Measurements from ENCODE around the gene WDR1.

Gene WDR1

DNA sequence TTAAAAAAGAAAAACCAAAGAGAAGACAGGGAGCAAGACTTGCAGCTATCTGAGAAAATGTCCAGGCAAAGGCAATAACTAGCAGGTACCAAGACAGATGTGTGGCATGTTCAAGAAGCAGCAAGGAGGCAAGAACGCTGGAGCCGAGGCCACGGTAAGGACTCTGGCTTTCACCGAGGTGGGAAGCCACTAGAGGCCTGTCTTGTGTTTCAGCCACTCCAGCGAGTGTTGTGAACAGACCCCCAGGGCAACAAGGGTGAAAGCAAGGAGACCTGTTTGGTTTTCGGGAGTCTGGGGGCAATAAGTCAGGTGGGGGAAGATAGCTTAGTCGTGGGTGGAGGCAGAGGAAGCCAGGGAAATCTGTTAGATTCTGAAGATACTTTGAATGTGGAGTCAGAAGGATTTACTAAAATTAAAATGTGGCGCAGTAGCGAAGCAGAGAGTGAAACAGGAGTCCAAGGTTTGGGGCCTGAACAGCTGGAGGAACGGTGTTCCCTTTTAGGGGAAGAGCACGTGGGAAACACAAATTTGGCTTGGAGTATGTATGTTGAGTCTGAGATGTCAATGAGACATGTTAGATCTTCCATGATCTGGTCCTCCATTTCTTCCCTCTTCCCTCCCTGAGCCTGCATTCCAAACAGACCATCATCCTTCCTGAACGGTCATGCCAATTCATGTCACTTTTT lies 3.1 kb downstream of the WDR1 start:
- DNase-seq (ENCODE audit: low spot score) = no peak

DNA sequence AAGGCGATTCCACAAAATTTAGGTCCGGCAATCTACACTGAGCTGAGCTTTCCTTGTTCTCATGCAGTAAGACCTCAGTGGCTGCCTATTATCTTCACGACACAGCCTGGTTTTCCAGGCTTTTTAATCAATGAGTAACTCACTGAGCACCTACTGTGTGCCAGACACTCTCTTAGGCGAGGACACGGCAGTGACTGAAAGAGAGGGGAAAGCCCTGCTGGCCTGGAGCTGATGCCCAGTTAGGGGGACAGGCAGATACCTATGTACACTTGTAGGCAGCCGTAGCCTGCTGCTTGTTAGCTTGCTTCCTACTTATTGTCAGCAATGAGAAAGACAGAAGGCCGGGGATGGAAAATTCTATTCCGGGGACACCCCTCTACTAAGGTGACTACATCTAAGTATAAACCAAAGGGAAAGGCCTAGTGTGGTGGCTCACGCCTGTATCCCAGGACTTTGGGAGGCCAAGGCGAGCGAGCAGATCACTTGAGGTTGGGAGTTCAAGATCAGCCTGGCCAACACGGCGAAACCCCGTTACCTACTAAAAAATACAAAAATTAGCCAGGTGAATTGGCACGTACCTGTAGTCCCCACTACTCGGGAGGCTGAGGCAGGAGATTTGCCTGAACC lies 3.8 kb downstream of the WDR1 start:
- DNase-seq (ENCODE audit: low spot score) = no peak

DNA sequence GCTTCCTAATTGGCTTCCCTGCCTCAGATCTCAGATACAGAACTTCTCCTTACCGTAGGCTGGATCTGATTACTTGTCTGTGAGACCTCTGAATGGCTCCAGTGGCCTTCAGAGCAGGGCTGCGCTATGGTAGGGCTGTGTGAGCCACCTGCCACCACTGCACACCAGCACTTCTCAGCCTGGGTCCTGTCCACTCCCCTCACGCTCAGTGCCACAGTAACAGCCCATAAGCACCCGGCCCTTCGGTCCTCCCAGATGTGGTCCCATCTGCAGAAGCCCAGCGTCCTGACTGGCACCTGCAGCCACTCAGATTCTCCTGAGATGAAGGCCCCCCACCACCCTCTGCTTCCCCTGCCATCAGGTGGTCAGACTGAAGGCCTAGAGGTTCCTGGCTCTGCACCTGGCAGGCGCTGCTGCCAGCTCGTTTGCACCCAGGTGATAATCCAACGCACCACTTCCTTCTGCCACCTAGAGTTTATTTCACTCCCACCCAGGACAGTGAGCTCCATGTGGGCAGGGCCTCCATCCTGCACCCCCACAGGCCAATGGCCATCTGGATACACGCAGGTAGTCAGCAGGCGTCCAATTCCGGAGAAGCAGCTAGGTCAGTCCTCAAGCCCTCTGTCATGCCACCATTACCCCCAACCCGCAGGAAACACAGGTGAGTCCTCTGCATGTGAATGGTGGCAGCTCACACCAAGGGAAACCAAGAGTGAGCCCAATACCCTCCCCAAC lies 5.4 kb downstream of the WDR1 start:
- no peak for DNase-seq (ENCODE audit: low spot score)

DNA sequence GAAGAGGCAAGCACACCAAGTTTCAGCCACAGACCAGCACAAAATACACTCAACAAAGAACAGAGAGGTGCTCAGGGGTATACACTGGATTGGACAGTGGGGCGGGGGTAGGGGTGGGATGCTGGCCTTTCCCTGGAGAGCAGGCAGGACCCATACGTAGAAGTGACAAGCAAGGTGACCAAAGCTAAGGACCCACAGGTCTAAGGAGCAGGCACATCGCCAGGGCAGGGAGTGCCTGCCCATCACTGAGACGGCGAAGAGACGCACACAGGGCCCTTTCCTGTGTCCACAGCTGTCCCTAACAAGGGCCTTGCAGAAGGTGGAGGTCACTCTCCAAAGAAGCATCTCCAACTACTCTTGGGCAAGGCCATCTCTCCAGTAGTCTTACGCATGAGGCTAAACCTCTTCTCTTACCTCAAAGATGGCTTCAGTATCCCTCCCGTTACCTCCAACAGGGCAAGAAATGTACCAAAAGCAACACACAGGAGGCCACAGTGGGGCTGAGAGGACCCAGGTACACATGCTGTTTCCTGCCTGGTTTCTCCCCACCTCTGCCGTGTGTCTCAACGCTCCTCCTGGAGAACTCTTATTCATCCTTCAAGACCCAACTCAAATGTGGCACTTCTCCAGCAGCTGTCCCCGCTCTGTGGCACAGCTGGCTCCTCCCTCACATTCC lies 6.5 kb downstream of the WDR1 start:
- no peak for DNase-seq (ENCODE audit: low spot score)

DNA sequence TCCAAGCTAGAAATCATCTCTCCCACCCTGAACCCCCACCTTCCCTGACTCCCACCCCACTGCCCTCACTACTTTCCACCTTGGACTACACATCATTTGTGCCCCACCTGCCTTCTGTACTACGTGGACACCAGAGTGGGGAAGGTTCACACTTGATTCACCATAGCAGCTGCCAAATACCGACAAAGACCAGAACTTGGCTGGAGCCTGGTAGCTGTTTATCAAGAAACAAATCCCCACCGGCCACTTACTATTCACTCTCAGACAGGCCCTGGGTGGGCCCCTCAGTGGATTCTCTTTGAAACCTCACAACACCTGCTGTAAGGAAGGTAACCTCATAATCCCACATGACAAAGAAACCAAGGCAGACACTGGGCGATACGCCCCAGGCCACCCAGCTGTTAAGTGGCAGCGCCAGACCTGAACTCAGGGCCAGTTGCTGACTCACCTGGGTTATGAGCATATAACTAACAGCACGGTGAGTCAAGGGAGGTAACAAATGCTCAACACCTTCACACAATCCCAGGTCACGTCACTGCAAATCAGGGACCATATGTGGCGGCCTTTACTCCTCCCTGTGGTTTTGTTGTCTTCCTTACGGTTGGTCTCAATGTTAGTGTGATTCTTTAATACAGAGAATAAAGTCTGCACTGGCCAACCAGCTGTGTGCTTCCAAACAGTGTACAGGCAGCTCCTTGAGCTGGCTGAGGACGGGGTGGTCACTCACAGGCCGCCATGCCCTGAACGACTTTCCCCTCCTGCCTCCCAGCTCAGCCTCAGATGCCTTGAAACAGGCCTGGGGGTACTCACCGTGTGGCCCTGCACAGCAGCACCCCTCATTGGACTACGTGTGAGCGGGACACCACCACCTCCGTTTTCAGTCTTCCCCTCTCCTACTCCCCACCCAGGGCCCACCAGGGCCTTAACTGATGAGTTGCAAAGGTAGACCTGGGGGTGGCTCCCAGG lies 7.5 kb downstream of the WDR1 start:
- no peak for DNase-seq (ENCODE audit: low spot score)

DNA sequence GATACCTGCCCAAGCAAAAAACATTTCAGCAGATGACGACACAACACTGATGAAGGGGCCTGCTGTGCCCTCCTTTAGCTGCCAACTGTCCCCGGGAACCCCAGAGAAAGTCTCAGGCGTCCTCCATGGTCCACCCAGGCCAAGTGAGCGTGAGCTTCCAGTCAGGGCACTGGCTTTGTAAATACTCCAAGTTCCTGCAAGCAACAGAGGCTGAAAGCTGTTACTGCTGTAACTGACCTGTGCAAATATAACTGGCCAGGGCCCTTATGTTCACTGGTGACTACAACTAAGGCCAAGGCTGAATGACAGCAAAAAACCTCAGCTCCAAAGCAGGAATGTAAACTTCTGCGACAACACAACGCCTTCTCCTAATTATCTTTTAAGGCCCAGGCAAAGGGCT lies 8.2 kb downstream of the WDR1 start:
- no peak for DNase-seq (ENCODE audit: low spot score)

DNA sequence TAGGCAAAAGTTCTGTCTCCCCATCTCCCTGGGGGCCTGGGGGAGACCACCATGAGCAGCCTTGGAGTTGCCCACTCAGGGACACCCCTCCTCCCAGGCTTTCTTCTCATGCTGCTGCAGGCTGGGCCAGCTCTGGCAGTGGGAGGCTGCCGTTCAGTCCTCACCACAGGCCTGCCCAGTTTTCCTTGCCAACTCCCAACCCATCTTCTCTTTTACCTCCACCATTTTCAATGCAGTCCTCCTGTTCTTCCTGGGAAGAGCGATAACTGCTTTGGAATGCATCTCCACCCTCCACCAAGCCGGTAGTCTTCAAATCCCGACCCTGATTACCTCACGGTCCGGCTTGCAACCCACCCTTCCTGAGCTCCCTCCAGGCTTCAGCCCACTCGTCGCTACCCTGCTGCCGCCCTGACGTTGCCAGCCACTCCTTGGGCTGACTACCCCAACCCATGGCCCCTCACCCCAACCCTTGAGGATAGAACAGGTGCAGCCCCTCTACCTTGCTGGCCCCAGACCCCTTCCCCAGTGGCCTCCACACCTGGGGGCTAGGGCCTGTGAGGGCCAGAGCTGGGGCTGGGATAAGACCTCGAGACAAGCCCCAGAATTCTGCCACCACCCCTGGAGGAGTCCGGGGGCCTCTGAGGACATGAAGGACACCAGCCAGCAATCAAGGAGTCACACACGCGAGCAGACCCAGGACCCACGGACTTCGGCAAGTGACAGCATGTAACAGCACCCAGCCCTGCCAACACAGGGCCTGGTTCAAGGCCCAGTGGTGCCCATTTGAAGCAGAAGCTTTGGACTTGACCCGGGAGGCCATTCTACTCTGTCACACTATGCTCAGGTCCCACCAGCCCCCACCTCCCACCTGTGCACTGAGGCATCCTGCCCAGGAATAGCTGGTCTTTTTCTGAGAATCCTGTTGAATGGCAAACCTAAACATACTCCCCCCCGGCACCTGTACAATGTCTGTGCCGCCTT lies 9.2 kb downstream of the WDR1 start:
- DNase-seq (ENCODE audit: low spot score) = no peak

DNA sequence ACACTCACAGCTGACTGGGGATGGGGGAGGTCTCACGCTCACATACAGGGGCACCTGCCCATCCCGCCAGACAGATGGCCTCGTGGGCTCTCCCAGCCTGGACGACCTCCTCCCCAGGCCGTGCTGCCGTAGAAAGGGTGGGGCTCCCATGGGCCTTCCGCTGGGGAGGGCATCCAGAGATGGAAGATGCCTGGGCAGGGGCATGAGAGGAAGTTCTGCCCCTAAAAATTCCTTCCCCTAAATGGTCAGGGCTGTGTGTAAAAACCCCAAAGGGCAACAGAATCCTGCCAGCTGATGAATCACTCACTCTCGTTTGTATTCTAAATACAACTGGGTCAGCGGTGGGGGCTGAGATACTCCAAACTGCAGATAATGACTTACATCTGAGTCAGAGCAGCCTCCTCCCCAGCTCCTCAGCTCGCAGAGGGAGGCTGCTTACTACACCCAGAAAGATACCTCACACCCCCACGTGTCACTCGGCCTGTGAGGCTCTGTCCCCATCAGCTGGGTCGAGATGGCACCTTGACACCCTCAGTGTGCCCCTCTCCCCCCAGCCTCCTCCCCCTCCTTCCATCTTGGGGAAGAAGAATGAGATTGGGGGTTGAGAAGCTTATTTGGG lies 10.1 kb downstream of the WDR1 start:
- no peak for DNase-seq (ENCODE audit: low spot score)

DNA sequence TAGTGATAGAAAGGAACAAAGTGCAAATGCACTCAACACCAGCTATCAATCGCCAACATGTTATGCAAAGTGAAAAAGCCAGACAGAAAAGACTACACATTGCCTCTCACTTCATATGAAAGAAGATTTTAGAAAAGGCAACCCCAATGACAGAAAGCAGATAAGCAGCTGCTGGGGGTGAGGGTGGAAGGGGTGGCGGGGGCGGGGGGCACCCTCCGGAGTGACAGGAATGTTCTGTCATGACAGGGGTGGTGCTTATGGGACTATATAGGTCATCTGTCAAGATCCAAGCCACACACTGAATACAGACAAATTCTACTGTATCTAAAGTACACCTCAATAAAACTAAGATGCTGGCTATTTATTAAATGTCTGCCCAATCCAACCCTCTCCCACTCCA lies 10.7 kb downstream of the WDR1 start:
- DNase-seq (ENCODE audit: low spot score) = no peak

DNA sequence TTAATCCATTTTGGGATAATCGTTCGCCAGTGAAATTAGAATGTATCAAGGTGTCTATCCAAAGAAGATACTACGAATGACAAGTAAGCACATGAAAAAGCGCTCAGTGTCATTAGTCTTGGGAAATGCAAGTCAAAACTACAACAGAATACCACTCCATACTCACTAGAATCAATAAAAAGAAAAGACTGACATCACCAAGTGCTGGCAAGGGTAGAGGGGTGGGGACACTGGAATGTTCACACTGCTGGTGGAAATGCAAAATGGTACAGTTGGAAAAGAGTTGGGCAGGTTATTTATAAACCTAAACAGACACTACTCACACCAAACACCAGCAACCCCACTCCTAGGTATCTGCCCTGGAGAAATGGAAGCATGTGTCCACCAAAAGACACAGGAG lies 11.2 kb downstream of the WDR1 start:
- no peak for DNase-seq (ENCODE audit: low spot score)

DNA sequence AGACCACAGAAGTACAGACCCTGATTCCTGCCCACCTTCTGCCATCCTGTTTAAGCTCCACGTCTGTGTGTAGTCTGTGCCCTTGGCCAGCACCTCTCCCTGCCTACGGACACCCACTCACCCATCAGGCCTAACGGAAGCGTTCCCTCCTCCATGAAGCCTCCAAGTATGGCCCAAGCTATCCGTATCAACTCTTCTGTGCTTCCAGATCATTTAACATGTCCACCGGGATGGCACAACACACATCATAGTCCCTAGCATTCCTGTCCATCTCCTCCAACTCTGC lies 11.7 kb downstream of the WDR1 start:
- DNase-seq (ENCODE audit: low spot score) = no peak

DNA sequence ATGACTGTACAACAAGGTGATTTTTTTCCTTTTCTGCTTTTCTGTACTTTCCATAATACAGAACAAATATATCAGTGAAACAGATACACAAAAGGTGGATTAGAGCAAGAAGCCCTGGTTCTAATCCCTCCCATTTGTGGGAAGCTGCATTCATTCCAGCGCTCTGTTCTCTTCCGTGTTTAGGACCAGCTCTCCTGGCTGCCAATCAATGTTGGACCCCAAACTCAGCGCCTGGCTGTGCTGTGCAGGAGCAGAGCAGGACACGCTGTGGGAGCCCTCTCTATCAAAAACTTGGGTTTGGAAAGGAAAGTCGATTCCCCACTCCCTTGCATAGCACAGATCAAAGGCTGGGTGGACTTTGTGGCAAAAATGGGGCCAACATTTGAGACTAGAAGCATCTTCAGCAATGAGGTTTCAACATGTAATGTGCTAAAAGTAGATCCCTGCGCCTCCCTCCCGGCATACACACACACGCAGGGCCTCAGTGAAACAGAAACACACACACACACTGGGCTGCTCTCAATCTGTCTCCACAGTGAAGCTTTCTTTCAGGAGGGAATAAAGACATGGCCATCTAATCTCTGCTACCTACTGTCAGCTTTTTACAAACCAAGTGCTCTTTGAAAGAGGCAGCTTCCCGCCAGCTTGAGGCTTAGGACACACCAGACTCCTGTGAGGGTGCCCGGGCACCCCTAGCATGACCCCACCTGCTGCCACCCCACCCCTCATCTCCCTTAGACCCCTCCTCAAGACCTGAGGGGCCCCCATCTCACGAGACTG lies 12.2 kb downstream of the WDR1 start:
- no peak for DNase-seq (ENCODE audit: low spot score)

DNA sequence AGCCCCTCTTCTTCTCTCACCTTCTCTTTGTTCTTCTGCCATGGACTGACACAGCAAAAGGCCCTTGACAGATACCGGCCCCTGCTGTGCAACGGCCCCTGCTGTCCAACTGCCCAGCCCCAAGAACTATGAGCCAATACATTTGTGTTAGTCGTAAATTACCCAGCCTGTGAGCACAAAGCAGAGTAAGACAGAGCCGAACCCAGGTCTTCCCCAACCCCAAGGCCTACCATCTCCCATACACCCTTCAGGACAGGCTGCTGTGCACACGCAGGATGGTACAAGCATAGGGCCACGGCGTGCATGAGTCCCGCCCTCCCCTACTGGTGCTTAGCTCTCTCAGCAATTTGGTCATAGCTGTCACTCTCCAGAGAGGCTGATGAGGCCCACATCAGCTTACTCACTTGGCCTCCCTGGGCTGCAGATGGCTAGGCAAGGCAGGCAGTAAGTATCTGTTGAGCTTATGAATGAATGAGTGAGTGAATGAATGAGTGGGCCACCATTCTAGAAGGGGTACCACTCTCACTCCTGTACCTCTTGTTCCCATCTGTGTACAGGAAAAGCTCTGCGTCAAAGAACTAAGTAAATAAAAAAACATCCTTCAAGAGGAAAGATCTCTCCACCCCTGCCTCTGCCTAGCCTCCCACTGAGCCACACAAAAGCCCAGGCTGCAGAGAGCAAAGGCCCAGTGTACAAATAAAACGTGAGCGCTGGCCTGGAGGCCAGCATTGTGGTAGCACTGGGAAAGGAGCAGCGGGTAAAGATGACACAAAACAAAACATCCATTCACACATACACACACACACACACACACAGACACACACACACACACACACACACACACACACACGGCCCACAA lies 13.9 kb downstream of the WDR1 start:
- no peak for DNase-seq (ENCODE audit: low spot score)

DNA sequence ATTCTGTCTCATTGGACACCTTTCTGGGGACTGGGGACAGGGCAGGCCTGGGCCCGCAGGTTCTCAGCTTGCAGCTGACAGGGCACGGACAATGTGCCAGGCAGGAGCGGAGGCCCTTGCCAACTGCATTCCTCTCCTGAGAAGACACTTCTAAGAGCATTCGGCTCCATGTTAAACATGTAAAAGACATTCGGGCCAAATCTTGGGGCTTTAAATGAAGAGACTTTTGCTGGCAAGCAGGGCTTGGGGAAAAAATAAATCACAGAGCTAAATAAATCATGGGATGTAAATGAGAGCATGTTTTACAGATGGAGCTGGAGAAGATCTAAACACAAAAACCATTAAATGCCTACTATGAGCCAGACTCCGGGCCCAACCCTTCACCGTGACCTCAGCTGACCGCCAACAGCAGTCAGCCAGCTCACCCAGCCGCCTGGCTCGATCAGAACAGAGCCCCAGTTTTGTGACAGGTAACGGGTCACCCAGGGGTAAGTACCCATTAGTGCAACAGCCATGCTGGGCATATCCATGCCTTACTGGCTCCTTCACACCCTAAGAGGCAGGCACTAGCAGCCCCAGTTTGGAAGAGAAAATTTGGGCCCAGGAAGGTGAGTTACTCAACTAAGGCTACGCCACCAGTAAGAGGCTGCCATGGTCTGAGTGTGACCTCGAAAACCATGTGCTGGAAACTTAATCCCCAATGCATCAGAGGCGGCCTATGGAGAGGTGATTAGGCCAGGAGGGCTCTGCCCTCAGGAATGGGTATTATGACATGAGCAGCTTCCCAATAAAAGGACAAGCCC lies 14.7 kb downstream of the WDR1 start:
- no peak for DNase-seq (ENCODE audit: low spot score)

DNA sequence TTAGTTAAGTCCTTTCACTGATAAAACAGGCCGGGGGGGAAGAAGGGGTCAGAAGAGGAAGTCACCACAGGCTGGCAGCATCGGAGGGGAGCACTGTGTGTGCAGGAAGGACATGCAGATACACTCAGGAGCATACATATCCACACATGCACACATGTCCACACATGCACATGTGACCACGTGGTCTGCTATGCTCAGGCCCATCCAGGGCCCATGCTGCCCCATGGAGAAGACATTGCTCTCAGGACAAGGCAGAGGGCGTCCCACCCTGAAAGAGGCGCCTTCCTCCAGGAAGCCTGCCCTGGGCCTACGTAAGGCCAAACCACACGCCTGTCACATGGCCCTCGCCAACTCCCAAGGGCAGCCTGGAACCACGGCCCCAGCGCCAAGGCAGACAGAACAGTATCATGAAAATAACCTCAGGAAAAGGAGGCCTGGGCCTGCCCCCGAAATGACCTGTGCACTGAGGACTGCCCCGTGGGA lies 15.8 kb downstream of the WDR1 start:
- DNase-seq (ENCODE audit: low spot score) = no peak

DNA sequence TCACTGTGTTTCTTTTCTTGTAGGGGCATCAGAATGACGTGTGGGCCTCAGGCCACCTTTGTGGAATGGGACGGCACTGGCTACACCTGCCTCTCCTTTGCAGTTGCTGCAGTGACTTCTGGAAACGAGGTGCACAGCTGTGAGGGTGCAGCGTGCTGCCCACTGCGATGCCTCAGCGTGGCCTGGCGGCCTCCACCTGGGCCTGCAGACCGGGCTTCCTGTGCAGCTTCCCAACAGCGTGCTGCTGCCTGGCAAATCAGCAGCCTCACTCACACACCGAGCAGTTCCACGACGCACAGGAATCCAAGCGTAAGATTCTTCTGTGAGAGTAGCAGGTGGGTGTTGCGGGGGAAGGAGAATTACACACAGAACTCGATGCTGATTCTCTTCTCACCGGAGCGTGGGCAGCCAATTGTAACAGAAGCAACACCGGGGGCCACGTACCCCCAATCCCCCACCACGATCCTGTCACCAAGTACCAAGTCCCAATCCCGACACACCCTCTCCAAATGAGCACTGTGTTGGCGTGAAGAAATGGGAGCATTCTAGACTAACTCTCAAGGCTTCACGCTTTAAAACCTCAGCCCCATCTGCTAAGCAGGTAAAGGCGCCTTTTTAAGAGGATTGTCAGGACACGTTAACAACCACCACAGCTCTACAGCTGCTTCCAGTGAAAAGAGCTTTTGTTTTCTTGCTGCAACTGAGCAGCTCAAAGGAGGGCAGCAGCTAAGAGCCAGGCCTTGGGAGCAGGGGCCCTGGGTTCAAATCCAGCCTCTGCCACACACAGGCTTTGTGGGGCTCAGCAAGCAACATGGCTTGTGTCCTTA lies 16.9 kb downstream of the WDR1 start:
- DNase-seq (ENCODE audit: low spot score) = no peak

DNA sequence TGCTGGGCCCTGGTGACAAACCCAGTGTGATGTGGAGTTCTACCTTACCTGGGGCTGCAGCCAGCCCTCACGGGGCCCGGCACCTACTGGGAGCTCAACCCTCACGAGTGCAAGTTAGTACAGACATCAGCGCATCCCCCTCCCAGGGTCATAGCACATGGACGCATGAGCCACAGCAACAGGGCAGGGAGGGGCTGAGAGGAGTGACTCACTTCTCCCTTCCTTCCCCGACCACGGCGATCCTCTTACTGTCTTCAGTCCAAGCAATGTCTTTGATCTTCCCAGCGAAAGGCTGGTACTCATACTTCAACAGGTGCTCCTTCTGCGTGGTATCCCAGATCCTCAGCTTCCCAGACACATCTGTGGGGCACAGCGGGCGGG lies 17.8 kb downstream of the WDR1 start:
- DNase-seq (ENCODE audit: low spot score) = no peak

All from germinal center (tissue), 1 donor.